ENCODE results near the gene SF3B5. TPM values are rescaled to one million over a fixed set of nuclear protein-coding genes. Genes with fewer than 3 reads are reported as not detected.
"Not testable (repeated sequence)": the region's sequence is repeated elsewhere in the genome, so short reads cannot be mapped to it uniquely, and the experiment has no call there.

Gene SF3B5
- total RNA-seq, 4 donors from 2014 or later = 46.6 to 166 (median 97.2) TPM

- Histone ChIP-seq H3K4me3 (no peak overlapping the region), H3K27me3 (no peaks in the 10 kb centered on the region), H3K4me1 (no peaks in the 10 kb centered on the region), H3K9me3 (no peaks in the 10 kb centered on the region), H3K27ac (no peak overlapping the region), H3K36me3 (no peaks in the 10 kb centered on the region)
- DNase-seq = no peak
- intact Hi-C loops (cut with DNase I; ENCODE audit: low total_unique reads) = no loop called here
- TF ChIP-seq POLR2A (IDR thresholded peaks at IDR 0.05) (no peak), CTCF (IDR thresholded peaks at IDR 0.05) (no peak)
Measured at GRCh38 chr6:144133225-144133821, 38.0 kb upstream of the SF3B5 start.

GRCh38 chr6:144132167-144132690 lies 36.9 kb upstream of the SF3B5 start:
- H3K36me3 ChIP-seq; H3K4me1 ChIP-seq; H3K9me3 ChIP-seq; H3K4me3 ChIP-seq; H3K27ac ChIP-seq; intact Hi-C loops (cut with DNase I; ENCODE audit: low total_unique reads); DNase-seq; H3K27me3 ChIP-seq: not testable (repeated sequence)

- no peak for TF ChIP-seq CTCF (IDR thresholded peaks at IDR 0.05)
- no peak for TF ChIP-seq POLR2A (IDR thresholded peaks at IDR 0.05)
- DNase-seq = no peak
- Histone ChIP-seq H3K27me3 (no peaks in the 10 kb centered on the region), H3K4me1 (no peaks in the 10 kb centered on the region), H3K36me3 (no peaks in the 10 kb centered on the region), H3K27ac (no peak overlapping the region), H3K9me3 (no peaks in the 10 kb centered on the region), H3K4me3 (no peak overlapping the region)
- intact Hi-C loops (cut with DNase I; ENCODE audit: low total_unique reads) = no loop called here
Measured at GRCh38 chr6:144131248-144131709, 35.9 kb upstream of the SF3B5 start.

- H3K4me1 ChIP-seq = no peaks in the 10 kb centered on the region
- H3K9me3 ChIP-seq = no peaks in the 10 kb centered on the region
- H3K36me3 ChIP-seq = no peaks in the 10 kb centered on the region
- H3K27ac ChIP-seq = no peak overlapping the region
- H3K27me3 ChIP-seq = no peaks in the 10 kb centered on the region
- intact Hi-C loops (cut with DNase I; ENCODE audit: low total_unique reads) = no loop called here
- no peak overlapping the region for H3K4me3 ChIP-seq
- DNase-seq = no peak
- TF ChIP-seq CTCF (IDR thresholded peaks at IDR 0.05) = no peak
- TF ChIP-seq POLR2A (IDR thresholded peaks at IDR 0.05) = no peak
Measured at GRCh38 chr6:144129469-144129868, 34.1 kb upstream of the SF3B5 start.

GRCh38 chr6:144127097-144127496 lies 31.7 kb upstream of the SF3B5 start:
- no peak for DNase-seq
- Histone ChIP-seq H3K36me3 (no peaks in the 10 kb centered on the region), H3K9me3 (no peaks in the 10 kb centered on the region), H3K4me1 (no peaks in the 10 kb centered on the region), H3K4me3 (no peak overlapping the region), H3K27ac (no peak overlapping the region), H3K27me3 (no peaks in the 10 kb centered on the region)
- intact Hi-C loops (cut with DNase I; ENCODE audit: low total_unique reads) = no loop called here
- TF ChIP-seq CTCF (IDR thresholded peaks at IDR 0.05) = no peak

- H3K36me3 ChIP-seq = no peaks in the 10 kb centered on the region
- no peak overlapping the region for H3K27ac ChIP-seq
- TF ChIP-seq CTCF (IDR thresholded peaks at IDR 0.05) = no peak
- TF ChIP-seq POLR2A (IDR thresholded peaks at IDR 0.05) = no peak
- H3K4me3 ChIP-seq = no peak overlapping the region
- H3K9me3 ChIP-seq = no peaks in the 10 kb centered on the region
- no peaks in the 10 kb centered on the region for H3K4me1 ChIP-seq
- intact Hi-C loops (cut with DNase I; ENCODE audit: low total_unique reads) = no loop called here
- no peak for DNase-seq
- no peaks in the 10 kb centered on the region for H3K27me3 ChIP-seq
Measured at GRCh38 chr6:144123836-144124235, 28.5 kb upstream of the SF3B5 start.

Data from uterus (tissue), 4 donors.